ENCODE results near the gene MDFIC. TPM values are rescaled to one million over a fixed set of nuclear protein-coding genes. Genes with fewer than 3 reads are reported as not detected.

MDFIC gene
- polyA plus RNA-seq, 1 donor (not counting 4 experiments of a cell fraction or from before 2014, with no cell fraction given), result 8.5 TPM

DNA sequence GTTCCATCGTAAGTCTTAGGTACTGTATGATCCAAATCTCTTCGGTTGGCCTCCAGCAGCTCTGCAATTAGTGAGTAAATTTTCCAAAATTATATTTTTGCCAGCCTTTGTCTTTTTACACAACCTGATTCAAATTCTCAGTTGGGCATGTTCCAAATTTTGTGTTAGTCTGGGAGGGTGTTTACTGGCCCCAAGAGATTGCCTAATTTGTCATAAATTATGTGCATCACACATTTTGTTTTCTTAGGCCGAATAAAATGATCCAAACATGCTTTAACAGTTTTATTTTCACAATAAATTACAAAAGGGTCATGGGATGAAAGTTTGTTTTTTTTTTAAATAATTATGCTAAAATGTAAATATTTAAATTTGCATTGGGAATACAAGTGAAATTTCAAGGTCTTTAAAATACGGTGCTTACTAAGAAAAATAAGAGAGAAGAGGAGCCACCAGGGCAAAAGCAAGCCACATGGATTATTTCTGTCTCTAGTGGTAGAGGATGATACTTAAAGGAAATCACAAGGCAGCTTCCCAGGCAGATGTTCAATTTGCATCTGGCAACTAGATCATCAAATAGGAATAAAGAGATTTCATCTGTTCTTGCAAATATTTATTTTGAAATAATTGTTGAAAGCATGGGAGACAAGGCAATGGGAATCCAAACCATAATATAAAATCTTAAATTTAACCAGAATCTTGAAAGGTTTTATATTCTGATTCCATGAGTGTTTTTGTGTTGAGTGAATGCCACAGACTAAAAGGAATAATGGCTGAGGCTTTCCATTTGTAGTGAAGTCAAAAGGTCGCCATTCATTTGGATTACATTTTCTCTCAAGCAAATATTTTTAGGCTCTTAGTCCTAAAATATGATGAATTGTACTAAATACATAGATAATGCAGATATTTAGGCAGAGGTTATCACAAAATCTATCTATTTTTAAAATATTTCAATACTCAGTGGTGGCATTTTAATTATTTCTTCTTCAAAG is 111.1 kb downstream of the MDFIC start:
- no peak overlapping the region for H3K4me3 ChIP-seq (ENCODE audit: control insufficient read depth in 2 of 3, extremely low read depth in 1 of 3, insufficient read depth in 2 of 3, low read depth in 1 of 3, low read length in 3 of 3)
- H3K9me1 ChIP-seq (ENCODE audit: control insufficient read depth, extremely low read depth, insufficient read depth, low read length), result no peaks in the 10 kb centered on the region
- H3K79me2 ChIP-seq (ENCODE audit: control insufficient read depth, insufficient read depth, low read length), result no peaks in the 10 kb centered on the region
- no peak for DNase-seq (ENCODE audit: low read depth, low spot score)
- no peak for TF ChIP-seq EZH2 (IDR thresholded peaks at IDR 0.05; ENCODE audit: low read length)
- no peak overlapping the region for H3K9ac ChIP-seq (ENCODE audit: control insufficient read depth, extremely low read depth, insufficient read depth, low read length)
- no peaks in the 10 kb centered on the region for H3K27me3 ChIP-seq (ENCODE audit: control insufficient read depth, extremely low read depth, insufficient read depth, low read length)
- dilution Hi-C loops (cut with MboI; ENCODE audit: extremely low pct_ligation_motif_present, low sequenced_read_pairs), result no loop called here
- H3K9me3 ChIP-seq (ENCODE audit: control insufficient read depth, low read depth, low read length), result no peaks in the 10 kb centered on the region
- no peaks in the 10 kb centered on the region for H3K4me1 ChIP-seq (ENCODE audit: control insufficient read depth, extremely low read depth, insufficient read depth, low read length)
- H3K27ac ChIP-seq (ENCODE audit: control insufficient read depth, insufficient read depth, low read length), result no peak overlapping the region
- no peak overlapping the region for H3K4me2 ChIP-seq (ENCODE audit: control insufficient read depth, extremely low read depth, insufficient read depth, low read depth, low read length)
- no peak for FAIRE-seq
- H2AFZ ChIP-seq (ENCODE audit: control insufficient read depth, low read length), result no peak overlapping the region
- H4K20me1 ChIP-seq (ENCODE audit: control insufficient read depth, extremely low read depth, insufficient read depth, low read length), result no peaks in the 10 kb centered on the region
- no peaks in the 10 kb centered on the region for H3K36me3 ChIP-seq (ENCODE audit: control insufficient read depth in 2 of 2, extremely low read depth in 1 of 2, insufficient read depth in 2 of 2, low read length in 2 of 2)

DNA sequence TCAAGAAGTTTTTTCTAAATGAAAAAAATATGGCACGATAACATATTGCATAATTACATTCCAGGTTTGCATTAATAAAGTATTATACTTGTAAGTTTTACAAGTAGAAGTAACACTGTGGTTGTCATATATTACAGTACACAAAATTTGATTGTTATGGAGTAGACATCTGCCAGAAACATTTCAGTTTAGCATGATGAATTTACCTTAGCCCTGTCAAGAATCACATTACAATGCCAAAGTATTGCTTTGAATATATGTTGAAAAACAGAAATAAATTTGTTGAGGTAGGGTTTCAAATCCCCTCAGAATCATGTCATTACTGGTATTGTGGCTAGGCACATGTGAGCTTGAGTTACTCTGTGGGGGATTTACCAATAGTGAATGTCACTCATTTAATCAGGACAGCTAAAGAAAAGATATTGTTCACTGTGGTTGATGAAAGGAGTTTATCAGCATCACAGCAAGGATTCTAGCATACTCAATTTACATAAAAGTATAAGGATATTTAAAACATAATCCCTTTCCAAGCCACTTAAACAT is 112.1 kb downstream of the MDFIC start:
- Histone ChIP-seq H3K79me2 (ENCODE audit: control insufficient read depth, insufficient read depth, low read length) (no peaks in the 10 kb centered on the region), H3K36me3 (ENCODE audit: control insufficient read depth in 2 of 2, extremely low read depth in 1 of 2, insufficient read depth in 2 of 2, low read length in 2 of 2) (no peaks in the 10 kb centered on the region), H3K9me3 (ENCODE audit: control insufficient read depth, low read depth, low read length) (no peaks in the 10 kb centered on the region), H3K9me1 (ENCODE audit: control insufficient read depth, extremely low read depth, insufficient read depth, low read length) (no peaks in the 10 kb centered on the region), H2AFZ (ENCODE audit: control insufficient read depth, low read length) (no peak overlapping the region), H3K4me1 (ENCODE audit: control insufficient read depth, extremely low read depth, insufficient read depth, low read length) (no peaks in the 10 kb centered on the region), H3K27me3 (ENCODE audit: control insufficient read depth, extremely low read depth, insufficient read depth, low read length) (no peaks in the 10 kb centered on the region), H3K27ac (ENCODE audit: control insufficient read depth, insufficient read depth, low read length) (no peak overlapping the region), H3K4me2 (ENCODE audit: control insufficient read depth, extremely low read depth, insufficient read depth, low read depth, low read length) (no peak overlapping the region), H3K4me3 (ENCODE audit: control insufficient read depth in 2 of 3, extremely low read depth in 1 of 3, insufficient read depth in 2 of 3, low read depth in 1 of 3, low read length in 3 of 3) (no peak overlapping the region), H3K9ac (ENCODE audit: control insufficient read depth, extremely low read depth, insufficient read depth, low read length) (no peak overlapping the region), H4K20me1 (ENCODE audit: control insufficient read depth, extremely low read depth, insufficient read depth, low read length) (no peaks in the 10 kb centered on the region)
- FAIRE-seq, result no peak
- dilution Hi-C loops (cut with MboI; ENCODE audit: extremely low pct_ligation_motif_present, low sequenced_read_pairs), result no loop called here
- no peak for DNase-seq (ENCODE audit: low read depth, low spot score)
- no peak for TF ChIP-seq EZH2 (IDR thresholded peaks at IDR 0.05; ENCODE audit: low read length)
- TF ChIP-seq, protein P1, sequence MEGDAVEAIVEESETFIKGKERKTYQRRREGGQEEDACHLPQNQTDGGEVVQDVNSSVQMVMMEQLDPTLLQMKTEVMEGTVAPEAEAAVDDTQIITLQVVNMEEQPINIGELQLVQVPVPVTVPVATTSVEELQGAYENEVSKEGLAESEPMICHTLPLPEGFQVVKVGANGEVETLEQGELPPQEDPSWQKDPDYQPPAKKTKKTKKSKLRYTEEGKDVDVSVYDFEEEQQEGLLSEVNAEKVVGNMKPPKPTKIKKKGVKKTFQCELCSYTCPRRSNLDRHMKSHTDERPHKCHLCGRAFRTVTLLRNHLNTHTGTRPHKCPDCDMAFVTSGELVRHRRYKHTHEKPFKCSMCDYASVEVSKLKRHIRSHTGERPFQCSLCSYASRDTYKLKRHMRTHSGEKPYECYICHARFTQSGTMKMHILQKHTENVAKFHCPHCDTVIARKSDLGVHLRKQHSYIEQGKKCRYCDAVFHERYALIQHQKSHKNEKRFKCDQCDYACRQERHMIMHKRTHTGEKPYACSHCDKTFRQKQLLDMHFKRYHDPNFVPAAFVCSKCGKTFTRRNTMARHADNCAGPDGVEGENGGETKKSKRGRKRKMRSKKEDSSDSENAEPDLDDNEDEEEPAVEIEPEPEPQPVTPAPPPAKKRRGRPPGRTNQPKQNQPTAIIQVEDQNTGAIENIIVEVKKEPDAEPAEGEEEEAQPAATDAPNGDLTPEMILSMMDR (optimal IDR thresholded peaks at IDR 0.05 in 1 of 3, IDR thresholded peaks at IDR 0.05 in 1 of 3, conservative IDR thresholded peaks at IDR 0.05 in 1 of 3; ENCODE audit: extremely low read depth in 1 of 3, insufficient read depth in 2 of 3, low read length in 3 of 3), result no peak

Measured in keratinocyte (primary cell).